Stimulated activated naive CD8-positive, alpha-beta T cell treated with anti-CD3 and anti-CD28 coated beads, Interleukin-15, Interleukin-2, amounts not matched to agents 100 U/mL and 50 U/mL, for 24 hours (primary cell): ENCODE results near the gene DLG2.
"Not testable (repeated sequence)": the region's sequence is repeated elsewhere in the genome, so short reads cannot be mapped to it uniquely, and the experiment has no call there.

ENCODE experiments used
- ATAC-seq: fragments of 150-1000 bp; cut with Tn5 transposase; one replicate; pipeline ENCODE4 v1.10.0; 2021
- DNase-seq: peaks from one replicate; pipeline ENCODE4 v3.0.0; 2021

The DLG2 gene

DNA sequence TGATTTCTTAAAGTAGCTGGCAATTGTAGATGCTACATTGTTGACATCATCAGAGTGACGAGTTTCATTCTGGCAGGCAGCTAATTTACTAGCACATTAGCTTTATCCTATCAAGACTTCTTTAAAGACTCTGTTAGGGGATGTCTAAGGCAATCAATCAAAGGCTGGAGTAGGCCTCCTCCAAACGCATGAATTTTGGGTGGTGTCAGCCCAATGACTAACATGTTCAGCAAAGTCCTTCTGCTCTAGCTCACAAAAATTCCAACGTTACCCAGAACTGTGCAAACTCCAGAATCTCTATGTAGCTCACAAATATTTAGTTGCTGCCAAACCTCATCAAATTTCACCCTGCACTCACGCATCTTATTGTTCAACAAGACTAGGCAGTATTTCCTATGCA is 395.6 kb downstream of the DLG2 start:
- ATAC-seq = no peak

GRCh38 chr11:85229723-85230122 is 397.4 kb downstream of the DLG2 start:
- not testable (repeated sequence) for DNase-seq, ATAC-seq

More for the DNA sequence above, 395.6 kb downstream of the DLG2 start:
- no peak for DNase-seq

- DNase-seq (no peak), ATAC-seq (no peak)
These were observed 430.2 kb downstream of the DLG2 start for GRCh38 chr11:85196968-85197367.

- ATAC-seq (no peak), DNase-seq (no peak)
These were observed 431.2 kb downstream of the DLG2 start for GRCh38 chr11:85195934-85196333.

- no peak for DNase-seq
- ATAC-seq = no peak
These were observed 439.2 kb downstream of the DLG2 start for GRCh38 chr11:85187992-85188391.

DNA sequence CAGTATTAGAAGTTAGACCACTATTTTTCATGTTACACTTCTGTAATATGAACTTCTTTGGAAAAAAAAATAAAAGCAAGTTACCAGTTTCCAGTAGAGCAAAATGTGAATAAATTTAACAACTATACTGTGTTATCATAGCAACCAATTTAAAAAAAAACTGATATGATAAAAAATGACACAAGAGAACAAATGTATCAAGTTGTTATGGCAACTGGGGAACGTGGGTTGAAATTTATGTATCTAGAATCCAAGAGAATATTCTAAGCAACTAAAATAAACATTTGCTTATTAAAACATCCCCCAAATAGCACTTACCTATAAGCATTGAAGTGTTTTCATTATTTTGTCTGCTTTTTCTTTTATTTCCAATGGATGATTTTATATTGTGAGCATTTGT is 442.4 kb downstream of the DLG2 start:
- ATAC-seq = no peak
- no peak for DNase-seq

- DNase-seq = no peak
- no peak for ATAC-seq
These were observed 444.4 kb downstream of the DLG2 start for GRCh38 chr11:85182441-85183387.

DNA sequence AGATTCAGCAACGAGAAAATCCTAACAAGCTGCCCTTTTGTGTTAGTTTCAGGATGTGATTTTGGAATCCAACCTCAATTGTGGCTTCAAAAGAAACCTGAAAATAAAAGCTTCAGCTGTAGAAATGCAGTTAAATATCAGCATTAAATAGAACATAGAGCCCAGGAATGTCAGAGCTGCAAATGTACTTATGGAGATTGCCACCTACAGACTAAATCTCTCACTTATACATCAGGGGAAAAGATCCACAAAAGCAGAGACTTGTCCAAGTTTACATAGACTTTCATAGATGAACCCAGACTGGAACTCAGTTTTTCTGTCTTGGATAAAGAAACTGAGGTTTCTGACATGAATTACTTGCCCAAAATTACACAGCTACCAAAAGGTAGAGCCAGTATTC is 446.6 kb downstream of the DLG2 start:
- no peak for DNase-seq
- no peak for ATAC-seq

GRCh38 chr11:85171648-85172257 is 455.4 kb downstream of the DLG2 start:
- no peak for DNase-seq
- no peak for ATAC-seq

- ATAC-seq (no peak), DNase-seq (no peak)
These were observed 457.0 kb downstream of the DLG2 start for GRCh38 chr11:85170184-85170583.

DNA sequence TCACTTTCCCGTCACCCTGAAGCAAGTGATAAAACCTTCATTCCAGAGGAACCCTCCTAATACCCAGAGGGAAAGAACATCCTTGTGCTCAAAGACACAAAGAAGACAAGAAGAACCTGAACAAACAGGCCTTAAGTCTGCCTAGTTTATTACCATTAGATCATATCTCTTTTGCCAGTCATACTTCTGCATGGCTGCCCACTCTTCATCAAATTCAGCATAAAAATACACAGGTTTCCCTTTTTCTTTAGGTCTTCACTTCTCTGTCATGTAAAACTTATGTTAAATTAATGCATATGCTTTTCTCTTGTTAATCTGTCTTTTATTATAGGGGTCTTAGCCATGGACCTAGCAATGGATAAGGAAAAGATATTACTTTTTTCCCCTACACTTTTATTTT is 459.7 kb downstream of the DLG2 start:
- no peak for ATAC-seq

GRCh38 chr11:85167038-85167437 is 460.1 kb downstream of the DLG2 start:
- no peak for ATAC-seq

More for the DNA sequence above, 459.7 kb downstream of the DLG2 start:
- no peak for DNase-seq

DNA sequence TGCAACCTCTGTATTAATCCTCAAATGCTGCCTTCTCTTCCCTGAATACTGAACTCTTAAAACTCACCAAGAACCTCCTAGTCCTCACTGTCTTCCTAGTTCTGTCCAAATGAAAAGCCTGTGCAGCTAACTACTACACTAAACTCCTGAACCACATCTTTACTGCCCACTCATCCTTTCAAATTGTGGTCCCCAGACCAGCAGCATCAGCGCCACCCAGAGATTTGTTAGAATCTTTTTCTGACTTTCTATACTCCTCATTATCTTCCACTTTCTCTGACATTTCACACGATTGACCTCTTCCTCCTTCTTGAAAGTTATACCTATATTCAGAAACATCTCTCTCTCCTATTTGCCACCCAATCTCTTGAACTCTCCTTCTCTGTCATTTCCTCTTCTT is 461.3 kb downstream of the DLG2 start:
- DNase-seq (no peak), ATAC-seq (no peak)

More at GRCh38 chr11:85167038-85167437, 460.1 kb downstream of the DLG2 start:
- no peak for DNase-seq

DNA sequence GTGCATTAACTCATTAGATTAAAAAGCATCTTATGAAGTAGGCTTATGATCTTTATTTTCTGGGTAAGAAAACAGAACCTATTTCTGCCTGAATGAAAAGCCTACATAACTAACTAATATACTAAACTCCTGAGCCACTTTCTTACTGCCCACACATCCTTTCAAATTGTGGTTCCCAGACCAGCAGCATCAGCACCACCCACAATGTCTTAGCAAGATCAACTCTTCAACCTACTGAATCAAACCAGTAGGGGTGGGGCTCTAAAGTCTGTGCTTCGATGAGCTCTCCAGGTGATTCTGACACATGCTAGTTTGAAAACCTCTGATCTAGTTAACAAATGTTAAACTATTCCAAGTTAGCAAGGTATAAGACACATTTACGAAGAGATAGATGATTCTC is 462.4 kb downstream of the DLG2 start:
- ATAC-seq = no peak
- no peak for DNase-seq

GRCh38 chr11:85154294-85154693 is 472.9 kb downstream of the DLG2 start:
- DNase-seq = no peak
- ATAC-seq = no peak

DNA sequence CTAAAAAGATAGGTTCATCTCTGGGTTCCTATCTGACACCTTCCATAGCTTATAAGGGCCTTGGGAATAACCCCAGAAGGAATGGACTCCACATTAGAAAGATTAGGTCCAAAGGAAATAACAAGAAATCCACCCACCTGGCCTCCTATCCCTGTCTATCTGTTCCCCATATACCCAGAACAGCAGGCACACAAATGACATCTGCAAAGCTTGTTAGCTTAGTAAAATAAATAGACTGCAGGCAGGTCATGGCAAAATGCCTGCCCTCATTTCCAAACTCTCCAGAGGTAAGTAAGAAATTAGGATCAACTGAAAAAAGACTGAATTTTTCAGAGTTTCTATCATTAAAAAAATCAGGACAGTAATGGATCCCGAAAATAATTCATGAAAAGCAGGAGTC is 489.5 kb downstream of the DLG2 start:
- ATAC-seq (no peak), DNase-seq (no peak)

DNA sequence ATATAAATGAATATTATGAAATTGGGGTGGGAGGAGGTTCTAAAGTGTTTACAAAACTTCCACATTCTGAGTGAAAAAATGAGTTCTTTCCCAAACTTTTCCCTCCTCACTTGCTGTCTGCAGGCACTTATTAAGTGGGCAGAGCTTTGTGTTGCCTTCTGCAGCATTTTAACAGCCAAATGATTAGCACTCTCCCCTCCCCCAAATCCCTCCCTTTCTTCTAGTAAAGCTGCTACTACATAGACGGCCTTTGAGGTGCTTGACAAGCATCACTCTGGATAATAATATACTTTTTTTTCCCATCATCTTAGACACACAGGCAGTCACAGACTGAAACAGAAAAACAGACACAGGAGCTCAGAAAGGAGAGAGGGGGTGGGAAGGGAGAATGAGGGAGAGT is 493.5 kb downstream of the DLG2 start:
- ATAC-seq (no peak), DNase-seq (no peak)

GRCh38 chr11:85132851-85133585 is 494.1 kb downstream of the DLG2 start:
- ATAC-seq (no peak), DNase-seq (no peak)

GRCh38 chr11:85127349-85127748 is 499.8 kb downstream of the DLG2 start:
- ATAC-seq = no peak
- DNase-seq = no peak

DNA sequence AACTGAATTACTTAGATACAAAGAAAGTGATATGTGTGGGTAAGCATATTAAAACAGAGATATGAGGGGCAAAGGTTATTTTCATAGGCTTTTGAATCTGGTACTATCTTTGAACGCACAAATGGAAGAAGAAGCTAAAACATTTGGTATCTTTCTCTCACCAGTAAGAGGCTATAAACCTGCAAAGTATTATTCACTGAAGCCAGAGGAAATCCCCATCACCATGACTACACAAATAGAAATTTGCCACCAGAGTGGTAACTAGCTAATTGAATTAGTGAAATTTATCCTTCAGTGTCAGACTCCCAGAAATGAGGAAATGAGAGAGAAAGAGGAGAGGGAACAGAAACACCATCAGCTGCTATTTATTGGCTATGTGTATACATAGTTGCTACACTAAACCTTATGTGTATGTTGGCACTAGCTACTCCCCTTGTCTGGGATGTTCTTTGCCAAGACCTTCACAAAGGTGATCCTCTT is 503.4 kb downstream of the DLG2 start:
- no peak for ATAC-seq
- DNase-seq = no peak

DNA sequence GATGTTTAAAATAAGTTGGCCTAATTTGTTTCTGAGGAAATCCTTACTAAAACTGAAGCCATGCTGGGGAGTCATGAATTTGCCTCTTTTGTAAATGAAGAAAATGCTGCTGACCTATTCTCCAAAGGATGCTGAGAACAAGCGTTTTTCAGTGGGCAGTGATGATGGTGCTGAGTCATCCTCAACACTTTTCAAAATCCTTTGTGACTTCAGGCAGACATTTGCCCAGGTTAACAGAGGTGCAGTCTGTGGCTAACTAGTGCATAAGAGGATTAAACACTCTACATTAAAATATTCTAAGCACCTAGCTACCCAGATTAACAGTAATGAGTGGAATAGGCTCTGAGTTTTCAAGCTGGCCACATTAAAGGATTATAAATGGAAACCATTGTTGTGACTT is 509.0 kb downstream of the DLG2 start:
- DNase-seq (no peak), ATAC-seq (no peak)

- no peak for ATAC-seq
- no peak for DNase-seq
These were observed 511.3 kb downstream of the DLG2 start for GRCh38 chr11:85115798-85116197.

- no peak for ATAC-seq
- DNase-seq = no peak
These were observed 512.4 kb downstream of the DLG2 start for GRCh38 chr11:85114786-85115185.
